Endothelial cell of umbilical vein (primary cell): Measurements from ENCODE around the gene HDAC9.
A peak's percentile ranks its signal among the peaks of the same experiment; 100 is the strongest.

ENCODE experiments used
- EZH2 ChIP-seq: IDR thresholded peaks from 2 replicates; pipeline ENCODE4 v1.6.1; 2012; ENCODE audit warnings: borderline replicate concordance, low read depth, mild to moderate bottlenecking, moderate library complexity, low read length, inconsistent platforms; ENCODE audit not compliant: severe bottlenecking
- FOS ChIP-seq: IDR thresholded peaks from 2 replicates; pipeline ENCODE4 v1.6.1; 2011; ENCODE audit warnings: mild to moderate bottlenecking, low read length, moderate library complexity, borderline replicate concordance; ENCODE audit not compliant: insufficient read depth
- GATA2 ChIP-seq: IDR thresholded peaks from 2 replicates; pipeline ENCODE4 v1.7.0; 2011; ENCODE audit warnings: low read depth, mild to moderate bottlenecking, moderate library complexity, mixed read lengths, low read length; ENCODE audit not compliant: insufficient read length, insufficient read depth
- JUN ChIP-seq: IDR thresholded peaks from 2 replicates; pipeline ENCODE4 v1.6.1; 2011; ENCODE audit warnings: borderline replicate concordance, low read depth; ENCODE audit not compliant: insufficient read length, insufficient read depth
- MYC ChIP-seq: IDR thresholded peaks from one replicate; pipeline ENCODE4 v1.6.1; 2011; ENCODE audit warnings: mild to moderate bottlenecking, low read depth, low read length
- POLR2A ChIP-seq: IDR thresholded peaks from 2 replicates; pipeline ENCODE4 v1.6.1; 2012; ENCODE audit warnings: low read depth, mild to moderate bottlenecking, control low read depth, low read length
- POLR2AphosphoS5 ChIP-seq: IDR thresholded peaks from 2 replicates; pipeline ENCODE4 v1.6.1; 2012; ENCODE audit warnings: low read depth, mild to moderate bottlenecking, control low read depth, low read length, moderate library complexity; ENCODE audit not compliant: insufficient read depth
- TF ChIP-seq, protein P1 (sequence below), 2 donors: IDR thresholded peaks; 1 replicate in 1 of 2; 2 replicates in 1 of 2; pipeline ENCODE4 v1.5.1; 2011; ENCODE audit warnings: low read length in 2 of 2, mild to moderate bottlenecking in 2 of 2, moderate library complexity in 2 of 2, control low read depth in 1 of 2, inconsistent platforms in 1 of 2, low read depth in 1 of 2; ENCODE audit not compliant: insufficient read depth in 1 of 2; ENCODE audit errors: extremely low read depth in 1 of 2
- TF ChIP-seq, protein P2 (sequence below): IDR thresholded peaks from 2 replicates; pipeline ENCODE4 v1.6.1; 2011; ENCODE audit not compliant: insufficient read depth, insufficient read length

DNA sequence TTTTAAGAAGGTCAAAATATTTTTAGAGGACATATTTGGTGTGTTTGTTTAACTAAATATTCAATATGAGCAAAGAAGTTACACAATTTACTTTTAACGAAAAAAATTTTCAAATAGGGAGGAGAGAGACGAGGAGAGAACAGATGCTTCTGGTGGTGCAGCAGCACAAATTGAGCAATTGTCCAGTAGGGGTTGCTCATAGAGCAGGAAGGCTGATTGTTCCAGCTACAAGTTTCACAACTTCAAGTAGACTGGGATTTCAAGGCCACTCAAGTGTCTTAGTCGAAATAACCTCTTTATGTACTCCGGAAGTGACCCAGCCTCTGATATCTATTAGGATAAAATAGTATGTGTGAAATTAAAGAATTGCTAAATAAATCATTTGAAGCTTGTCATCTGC is 197.9 kb downstream of the HDAC9 start:
- no peak for TF ChIP-seq EZH2
- TF ChIP-seq, protein P1, sequence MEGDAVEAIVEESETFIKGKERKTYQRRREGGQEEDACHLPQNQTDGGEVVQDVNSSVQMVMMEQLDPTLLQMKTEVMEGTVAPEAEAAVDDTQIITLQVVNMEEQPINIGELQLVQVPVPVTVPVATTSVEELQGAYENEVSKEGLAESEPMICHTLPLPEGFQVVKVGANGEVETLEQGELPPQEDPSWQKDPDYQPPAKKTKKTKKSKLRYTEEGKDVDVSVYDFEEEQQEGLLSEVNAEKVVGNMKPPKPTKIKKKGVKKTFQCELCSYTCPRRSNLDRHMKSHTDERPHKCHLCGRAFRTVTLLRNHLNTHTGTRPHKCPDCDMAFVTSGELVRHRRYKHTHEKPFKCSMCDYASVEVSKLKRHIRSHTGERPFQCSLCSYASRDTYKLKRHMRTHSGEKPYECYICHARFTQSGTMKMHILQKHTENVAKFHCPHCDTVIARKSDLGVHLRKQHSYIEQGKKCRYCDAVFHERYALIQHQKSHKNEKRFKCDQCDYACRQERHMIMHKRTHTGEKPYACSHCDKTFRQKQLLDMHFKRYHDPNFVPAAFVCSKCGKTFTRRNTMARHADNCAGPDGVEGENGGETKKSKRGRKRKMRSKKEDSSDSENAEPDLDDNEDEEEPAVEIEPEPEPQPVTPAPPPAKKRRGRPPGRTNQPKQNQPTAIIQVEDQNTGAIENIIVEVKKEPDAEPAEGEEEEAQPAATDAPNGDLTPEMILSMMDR (IDR thresholded peaks at IDR 0.05; ENCODE audit: extremely low read depth in 1 of 2, insufficient read depth in 1 of 2, low read depth in 1 of 2, low read length in 2 of 2), result peak; percentile 34 to 59
- no peak for TF ChIP-seq POLR2A
- no peak for TF ChIP-seq POLR2AphosphoS5
- no peak for TF ChIP-seq GATA2
- TF ChIP-seq FOS, result no peak
- TF ChIP-seq JUN, result no peak
- TF ChIP-seq, protein P2, sequence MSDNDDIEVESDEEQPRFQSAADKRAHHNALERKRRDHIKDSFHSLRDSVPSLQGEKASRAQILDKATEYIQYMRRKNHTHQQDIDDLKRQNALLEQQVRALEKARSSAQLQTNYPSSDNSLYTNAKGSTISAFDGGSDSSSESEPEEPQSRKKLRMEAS, result no peak
- no peak for TF ChIP-seq MYC
